SIG-M5 (cell line): ENCODE measurements around the gene BANP.
"Not testable (repeated sequence)": the region's sequence is repeated elsewhere in the genome, so short reads cannot be mapped to it uniquely, and the experiment has no call there.

Source experiments
- DNase-seq: peaks from one replicate; lab custom pipeline; 2025; lab: John Stamatoyannopoulos, UW

BANP gene

GRCh38 chr16:87926246-87927194, 24.7 kb upstream of the BANP start:
- no peak for DNase-seq

GRCh38 chr16:87927195-87927562, 24.1 kb upstream of the BANP start:
- no peak for DNase-seq

- no peak for DNase-seq
These were observed 21.2 kb upstream of the BANP start for GRCh38 chr16:87929986-87930385.

DNA sequence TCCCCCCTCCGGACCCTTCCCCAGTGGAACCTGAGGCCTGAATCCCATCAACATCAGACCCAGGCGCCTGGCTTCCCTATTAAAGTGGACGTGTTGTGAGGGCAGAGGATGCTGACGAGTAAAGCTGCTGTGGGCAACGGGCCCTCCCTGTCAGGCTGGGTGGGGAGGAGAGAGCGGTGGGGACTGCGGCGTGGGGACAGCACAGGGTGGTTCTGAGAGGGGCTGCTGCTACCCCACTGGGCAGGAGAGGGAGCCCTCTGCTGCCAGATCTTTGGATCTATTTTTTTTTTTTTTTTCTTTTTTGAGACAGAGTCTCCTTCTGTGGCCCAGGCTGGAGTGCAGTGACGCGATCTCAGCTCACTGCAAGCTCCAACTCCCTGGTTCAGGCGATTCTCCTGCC, 20.8 kb upstream of the BANP start:
- DNase-seq, result no peak

GRCh38 chr16:87931504-87931903, 19.7 kb upstream of the BANP start:
- DNase-seq, result no peak

GRCh38 chr16:87932475-87933139, 18.6 kb upstream of the BANP start:
- DNase-seq, result not testable (repeated sequence)

- no peak for DNase-seq
These were observed 18.1 kb upstream of the BANP start for GRCh38 chr16:87933140-87933495.

GRCh38 chr16:87934752-87935425, 16.3 kb upstream of the BANP start:
- DNase-seq, result not testable (repeated sequence)

DNA sequence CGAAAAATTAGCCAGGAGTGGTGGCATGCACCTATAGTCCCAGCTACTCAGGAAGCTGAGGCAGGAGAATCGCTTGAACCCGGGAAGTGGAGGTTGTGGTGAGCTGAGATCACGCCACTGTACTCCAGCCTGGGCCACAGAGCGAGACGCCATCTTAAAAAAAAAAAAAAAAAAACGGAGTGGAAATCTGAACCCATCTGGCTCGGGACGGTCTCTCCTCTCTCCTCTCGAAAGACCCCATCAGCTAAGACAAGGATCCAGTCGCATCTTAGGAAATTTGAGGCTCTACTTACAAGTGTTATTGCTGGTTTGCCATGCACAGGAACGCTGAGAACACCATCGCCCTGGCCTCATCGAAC, 15.2 kb upstream of the BANP start:
- not testable (repeated sequence) for DNase-seq

DNA sequence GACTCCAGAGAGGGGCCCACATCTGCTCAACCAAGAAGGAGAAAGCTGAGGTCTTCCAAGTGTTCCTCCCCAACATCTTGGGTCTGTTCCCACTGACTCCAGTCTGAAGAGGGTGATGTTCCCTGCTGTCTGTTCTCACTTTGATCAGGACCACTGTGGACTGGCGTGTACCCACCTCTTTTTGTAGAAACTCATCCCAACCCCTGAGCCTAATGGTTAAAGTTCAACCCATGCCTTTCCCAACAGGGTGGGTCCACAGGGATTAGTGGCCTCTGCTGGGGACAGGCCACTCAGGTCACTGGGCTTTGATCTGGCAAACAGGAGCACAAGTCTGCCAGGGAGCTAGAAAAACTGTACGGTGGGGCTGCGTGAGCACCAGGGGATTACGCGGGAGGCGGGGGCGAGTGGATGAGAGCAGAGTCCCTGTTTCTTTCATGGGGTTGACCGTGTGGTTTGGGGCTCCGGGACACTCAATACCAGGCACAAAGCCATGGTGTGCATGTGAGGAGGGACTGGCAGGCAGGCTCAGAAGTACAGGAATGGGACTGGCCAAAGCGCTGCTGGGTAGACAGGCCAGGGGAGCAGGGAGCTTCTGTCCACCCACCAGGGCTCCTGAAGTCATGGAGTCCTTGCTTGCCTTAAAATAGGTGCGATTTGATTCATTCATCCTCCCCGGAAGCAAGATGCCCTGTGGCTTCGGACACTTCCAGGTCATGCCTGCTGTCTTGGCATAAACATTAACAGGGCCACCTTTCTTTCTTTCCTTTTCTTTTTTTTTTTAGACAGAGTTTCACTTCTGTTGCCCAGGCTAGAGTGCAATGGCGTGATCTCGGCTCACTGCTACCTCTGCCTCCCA, 14.6 kb upstream of the BANP start, which contains the start of gene CA5A:
Gene CA5A, minus strand, starts transcription at position 155 of the 856 bp plus-strand sequence. Its CDS starts 79 bp downstream, at position 76.
- no peak for DNase-seq

GRCh38 chr16:87937231-87937542, 14.0 kb upstream of the BANP start:
- DNase-seq, result not testable (repeated sequence)

GRCh38 chr16:87938412-87938949, 12.8 kb upstream of the BANP start:
- DNase-seq, result no peak

GRCh38 chr16:87939562-87940423, 11.4 kb upstream of the BANP start:
- no peak for DNase-seq

DNA sequence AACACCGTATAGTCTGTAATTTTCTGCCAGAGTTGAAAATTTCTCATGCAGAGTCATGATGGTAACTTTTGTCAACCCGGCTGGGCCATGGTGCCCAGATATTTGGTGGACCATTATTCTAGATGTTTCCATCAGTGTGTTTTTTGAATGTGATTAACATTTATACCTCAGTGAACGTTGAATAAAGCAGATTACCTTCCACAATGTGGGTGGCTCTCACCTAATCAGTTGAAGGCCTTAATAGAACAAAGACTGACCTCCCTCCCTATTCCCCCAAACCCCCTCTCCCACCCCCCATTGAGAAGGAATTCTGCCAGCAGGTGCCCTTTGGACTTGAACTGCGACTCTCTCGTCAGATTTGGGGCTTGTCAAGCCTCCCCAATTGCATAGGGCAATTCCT, 8.6 kb upstream of the BANP start:
- DNase-seq, result no peak

DNA sequence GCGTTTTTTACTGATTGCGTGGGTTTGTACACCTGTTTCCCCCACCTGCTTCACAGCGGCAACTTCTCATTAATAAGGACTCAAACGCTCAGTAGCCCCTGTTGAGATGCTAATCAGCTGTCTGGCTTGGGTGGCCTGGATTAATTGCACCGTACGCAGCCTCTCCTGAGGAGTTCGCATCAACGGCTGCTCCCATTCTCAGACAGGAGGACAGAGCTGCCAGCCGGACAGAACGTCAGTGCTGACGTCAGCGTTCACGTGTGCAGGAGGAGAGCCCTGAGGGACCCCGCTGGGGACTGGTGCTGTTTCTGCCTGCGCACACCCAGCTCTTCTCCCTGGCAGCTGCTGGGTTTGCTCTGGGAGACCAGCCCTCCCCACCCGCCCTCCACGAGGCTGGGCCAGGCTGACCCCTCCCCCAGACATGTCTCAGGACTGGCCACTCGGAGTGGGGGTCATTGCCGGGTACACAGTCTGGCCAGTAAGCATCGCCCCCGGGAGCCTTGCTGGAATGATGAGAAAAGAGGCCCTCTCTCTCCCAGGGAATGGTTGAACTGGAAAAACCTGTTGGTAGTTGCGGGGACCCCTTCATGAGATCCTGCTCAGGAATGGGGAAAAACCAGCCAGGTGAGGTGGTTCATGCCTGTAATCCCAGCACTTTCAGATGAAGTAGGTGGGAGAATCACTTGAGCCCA, 5.7 kb upstream of the BANP start:
- DNase-seq, result no peak

DNA sequence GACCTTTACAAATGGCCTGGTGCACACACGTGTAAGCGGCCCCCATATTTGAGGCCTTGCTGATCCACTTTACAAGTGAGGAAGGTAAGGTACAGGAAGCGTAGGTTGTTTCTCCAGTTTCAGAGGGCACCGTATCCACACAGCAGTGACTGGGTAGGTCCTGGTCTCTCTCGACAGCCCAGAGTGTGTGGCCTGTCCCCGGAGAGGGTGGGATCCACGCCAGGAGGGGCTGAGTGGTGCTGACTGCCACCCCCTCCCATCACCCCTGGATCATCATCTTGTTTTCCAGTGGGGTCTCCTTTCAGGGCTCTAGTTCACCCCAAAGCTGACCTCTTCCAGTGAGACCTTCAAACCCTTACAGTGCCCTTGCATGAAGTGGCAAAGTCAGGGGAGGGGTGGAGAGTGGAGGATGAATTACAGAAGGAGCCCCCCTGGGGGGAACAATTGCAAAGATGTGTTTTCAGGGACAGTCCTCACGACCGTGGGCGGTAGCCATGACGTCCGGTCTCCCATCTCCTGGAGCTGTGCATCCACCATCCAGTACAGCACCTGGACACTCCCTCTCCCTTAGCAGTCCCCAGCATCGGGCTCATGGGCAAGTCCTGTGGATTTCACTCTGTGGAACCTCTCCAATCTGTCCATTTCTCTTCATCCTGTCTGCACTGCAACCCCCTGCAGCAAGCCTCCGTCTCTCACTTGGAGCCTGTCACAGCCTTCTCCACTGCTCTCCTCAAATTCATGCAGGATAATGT, 4.5 kb upstream of the BANP start:
- DNase-seq, result no peak

DNA sequence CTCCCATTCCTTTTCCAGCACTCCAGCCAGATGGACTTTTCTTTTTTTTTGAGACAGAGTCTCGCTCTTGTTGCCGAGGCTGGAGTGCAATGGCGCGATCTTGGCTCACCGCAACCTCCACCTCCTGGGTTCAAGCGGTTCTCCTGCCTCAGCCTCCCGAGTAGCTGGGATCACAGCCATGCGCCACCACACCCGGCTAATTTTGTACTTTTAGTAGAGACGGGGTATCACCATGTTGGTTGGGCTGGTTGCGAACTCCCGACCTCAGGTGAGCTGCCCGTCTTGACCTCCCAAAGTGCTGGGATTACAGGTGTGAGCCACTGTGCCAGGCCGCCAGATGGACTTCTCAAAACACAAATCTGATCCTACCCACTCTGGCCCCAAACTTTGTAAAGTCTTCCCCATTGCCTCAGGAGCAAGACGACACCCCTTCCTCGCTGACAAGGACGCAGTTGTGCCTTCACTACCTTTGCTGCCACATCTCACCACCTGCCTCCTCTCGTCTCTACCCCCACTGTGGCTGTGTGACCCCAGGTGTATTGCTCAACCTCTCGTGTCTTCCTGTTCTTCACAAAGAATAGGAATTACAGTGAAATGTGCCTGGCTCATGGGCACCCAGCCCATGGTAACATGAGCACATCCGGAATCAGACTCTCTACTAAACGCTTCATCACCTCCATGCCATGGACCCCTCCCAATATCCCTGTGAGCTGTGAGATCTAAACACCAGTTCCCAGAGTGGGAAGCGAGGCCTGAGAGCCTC, 3.7 kb upstream of the BANP start:
- DNase-seq, result no peak

GRCh38 chr16:87948119-87948545, 3.1 kb upstream of the BANP start:
- DNase-seq, result no peak

GRCh38 chr16:87948735-87949070, 2.5 kb upstream of the BANP start:
- DNase-seq, result no peak
